CD4-positive, alpha-beta T cell treated with Interleukin-15 for 4 hours (primary cell): ENCODE measurements around the gene PRR7.
A peak's percentile ranks its signal among the peaks of the same experiment; 100 is the strongest.

Source experiments
- DNase-seq: peaks from one replicate; pipeline ENCODE4 v3.0.0-alpha.2; 2020; ENCODE audit warnings: low spot score

The PRR7 gene

DNA sequence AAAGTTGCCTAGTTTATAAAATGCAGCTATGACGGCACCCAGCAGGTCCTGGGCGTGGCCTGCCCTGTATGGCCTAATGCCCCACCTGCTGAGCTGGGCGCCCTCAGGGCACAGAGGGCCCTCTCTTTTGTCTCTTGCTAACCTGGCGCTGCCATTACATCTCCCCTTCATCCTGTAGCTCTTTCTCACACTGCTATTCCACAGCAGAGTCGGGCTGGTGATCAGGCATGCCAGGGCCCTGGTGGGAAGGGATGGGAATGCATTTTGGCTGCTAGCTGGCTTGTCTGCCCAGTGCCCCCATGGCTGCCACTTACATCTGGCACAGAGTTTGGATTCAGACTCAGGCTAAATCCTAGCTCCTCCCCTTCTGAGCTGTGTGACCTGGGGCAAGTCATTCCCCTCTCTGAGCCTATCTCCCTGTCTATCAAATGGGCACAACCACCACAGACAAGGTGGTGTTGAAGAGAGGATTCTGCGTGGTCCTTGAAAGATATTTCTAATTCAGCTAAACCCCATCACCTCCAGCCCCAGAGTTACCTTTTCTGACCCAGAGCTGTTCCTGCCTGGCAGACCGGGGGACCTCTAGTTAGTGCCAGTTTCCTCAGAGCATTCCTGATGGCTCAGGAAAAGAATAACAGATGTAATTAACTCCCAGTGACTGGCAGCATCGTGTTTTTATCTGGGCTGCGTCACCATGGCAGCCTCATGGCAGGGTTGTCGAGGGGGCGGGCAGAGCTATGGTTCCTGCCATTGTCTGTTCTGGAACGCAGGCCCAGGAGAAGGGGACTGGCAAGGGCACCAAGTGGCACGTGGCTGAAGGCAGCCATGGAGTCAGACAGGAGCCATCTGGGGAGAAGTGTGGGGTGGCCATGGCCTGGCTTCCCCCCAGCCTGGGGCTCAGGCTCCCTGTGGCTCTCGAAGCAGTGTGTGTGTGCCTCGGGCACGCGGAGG lies 6.3 kb downstream of the PRR7 start:
- no peak for DNase-seq

DNA sequence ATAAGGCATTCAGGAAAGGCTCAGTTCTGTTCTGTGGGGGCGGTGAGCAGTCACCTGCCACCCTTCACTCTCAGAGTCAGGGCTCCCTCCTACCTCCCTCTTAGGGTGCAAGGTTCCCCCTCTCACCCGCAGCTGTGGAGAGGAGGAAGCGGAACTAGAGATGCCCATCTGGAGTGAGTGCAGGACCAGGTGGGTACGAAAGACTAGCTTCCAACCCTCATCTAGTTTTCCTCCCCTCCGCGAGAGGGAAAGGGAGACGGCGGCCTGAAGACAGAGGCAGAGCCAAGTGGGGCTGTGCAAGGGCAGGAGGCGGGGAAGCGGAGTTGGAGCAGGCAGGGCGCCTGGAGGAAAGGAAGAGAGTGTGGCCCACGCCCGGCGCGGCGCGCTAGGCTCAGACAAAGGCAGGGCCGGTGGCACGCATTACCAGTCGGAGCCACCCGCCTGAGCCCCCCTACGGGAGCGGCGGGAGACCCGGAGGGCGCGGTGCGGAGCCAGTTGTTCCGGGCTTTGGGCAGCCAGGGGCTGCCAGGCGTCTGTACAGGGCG lies 7.3 kb downstream of the PRR7 start:
- no peak for DNase-seq

DNA sequence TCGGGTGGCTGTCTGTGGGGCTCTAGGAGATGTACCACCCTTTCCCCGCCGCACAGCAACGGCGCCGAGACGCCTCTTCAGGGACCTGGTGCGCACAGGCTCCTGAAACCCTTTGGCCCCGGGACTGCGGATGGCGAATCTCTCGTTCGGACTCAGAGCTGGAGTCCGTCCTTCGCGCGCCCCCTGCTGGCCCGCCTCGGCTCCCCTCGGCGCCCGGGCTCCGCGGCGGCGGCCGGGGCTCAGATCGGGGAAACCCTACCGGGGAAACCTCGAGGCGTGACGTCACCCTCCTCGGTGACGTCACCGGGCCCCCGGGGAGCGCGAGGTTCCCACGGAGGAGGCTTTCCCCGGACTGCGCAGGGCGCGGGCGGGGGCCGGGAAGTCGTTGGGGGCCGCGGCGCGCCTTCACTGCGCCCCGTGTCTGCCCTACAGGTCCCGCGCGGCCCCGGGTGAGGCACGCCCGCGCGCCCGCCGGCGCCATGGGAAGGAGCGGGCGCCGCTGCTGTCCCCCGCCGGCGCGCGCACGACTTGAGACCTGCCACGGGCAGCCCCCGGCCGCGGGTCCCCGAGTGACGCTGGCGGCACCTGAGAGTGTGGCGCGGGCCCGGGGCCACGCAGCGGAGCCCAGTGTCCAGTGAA lies 7.9 kb downstream of the PRR7 start:
- DNase-seq: peak; percentile 93

DNA sequence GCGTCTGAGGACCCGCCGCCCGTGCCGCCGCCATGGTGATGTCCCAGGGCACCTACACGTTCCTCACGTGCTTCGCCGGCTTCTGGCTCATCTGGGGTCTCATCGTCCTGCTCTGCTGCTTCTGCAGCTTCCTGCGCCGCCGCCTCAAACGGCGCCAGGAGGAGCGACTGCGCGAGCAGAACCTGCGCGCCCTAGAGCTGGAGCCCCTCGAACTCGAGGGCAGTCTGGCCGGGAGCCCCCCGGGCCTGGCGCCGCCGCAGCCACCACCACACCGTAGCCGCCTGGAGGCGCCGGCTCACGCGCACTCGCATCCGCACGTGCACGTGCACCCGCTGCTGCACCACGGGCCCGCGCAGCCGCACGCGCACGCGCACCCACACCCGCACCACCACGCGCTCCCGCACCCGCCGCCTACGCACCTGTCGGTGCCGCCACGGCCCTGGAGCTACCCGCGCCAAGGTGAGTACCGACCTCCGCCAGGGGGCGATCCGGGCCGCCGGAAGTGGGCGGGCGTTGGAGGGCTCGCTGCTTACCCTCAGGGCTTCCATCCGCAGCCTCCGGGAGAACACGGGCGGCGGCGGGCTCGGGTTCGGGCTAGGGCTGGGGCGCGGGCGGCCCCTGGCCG lies 8.5 kb downstream of the PRR7 start:
- DNase-seq: peak; percentile 90

DNA sequence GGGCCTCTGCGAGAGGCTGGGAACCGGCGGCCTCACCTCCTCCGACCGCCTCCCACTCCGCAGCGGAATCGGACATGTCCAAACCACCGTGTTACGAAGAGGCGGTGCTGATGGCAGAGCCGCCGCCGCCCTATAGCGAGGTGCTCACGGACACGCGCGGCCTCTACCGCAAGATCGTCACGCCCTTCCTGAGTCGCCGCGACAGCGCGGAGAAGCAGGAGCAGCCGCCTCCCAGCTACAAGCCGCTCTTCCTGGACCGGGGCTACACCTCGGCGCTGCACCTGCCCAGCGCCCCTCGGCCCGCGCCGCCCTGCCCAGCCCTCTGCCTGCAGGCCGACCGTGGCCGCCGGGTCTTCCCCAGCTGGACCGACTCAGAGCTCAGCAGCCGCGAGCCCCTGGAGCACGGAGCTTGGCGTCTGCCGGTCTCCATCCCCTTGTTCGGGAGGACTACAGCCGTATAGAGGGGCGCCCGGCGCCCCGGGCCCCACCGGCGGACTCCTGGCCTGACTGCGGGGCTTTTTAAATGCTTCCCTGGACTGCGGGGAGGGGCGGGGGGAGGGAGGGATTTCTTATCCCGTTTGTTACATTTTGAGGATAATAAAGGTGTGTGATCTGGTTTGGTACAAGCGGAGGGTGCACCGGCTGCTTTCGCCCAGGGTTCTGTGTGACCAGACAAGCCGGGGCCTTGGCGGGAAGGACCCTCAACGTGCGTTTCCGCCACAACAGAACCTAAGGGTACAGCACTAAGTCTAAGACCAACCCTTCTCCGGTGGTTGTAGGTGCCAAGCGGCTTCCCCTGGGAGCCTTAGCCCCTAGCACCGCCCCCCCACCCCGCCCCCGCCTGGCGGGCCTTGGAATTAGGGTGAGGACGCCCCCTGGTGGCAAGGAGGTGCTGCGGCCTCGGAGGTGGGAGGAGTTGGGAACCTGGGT lies 9.3 kb downstream of the PRR7 start:
- peak; percentile 93 for DNase-seq

DNA sequence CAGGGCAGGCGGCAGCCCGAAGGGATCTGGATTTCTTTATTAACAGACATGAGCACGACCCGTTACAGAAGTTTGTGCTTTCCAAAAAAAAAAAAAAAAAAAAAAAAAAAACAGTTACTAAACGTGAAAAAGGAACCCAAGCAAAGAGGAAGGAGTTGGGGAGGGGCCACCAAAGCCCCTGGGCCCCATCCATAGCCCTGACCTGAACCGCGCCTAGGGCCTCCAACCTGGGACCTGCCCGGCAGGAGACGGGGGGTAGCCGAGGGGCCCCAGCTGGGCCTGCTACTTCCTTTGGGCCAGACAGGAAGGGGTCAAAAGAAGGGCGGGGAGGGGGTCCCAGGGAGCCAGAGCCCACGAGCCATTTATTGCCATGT lies 10.0 kb downstream of the PRR7 start:
- DNase-seq: no peak

DNA sequence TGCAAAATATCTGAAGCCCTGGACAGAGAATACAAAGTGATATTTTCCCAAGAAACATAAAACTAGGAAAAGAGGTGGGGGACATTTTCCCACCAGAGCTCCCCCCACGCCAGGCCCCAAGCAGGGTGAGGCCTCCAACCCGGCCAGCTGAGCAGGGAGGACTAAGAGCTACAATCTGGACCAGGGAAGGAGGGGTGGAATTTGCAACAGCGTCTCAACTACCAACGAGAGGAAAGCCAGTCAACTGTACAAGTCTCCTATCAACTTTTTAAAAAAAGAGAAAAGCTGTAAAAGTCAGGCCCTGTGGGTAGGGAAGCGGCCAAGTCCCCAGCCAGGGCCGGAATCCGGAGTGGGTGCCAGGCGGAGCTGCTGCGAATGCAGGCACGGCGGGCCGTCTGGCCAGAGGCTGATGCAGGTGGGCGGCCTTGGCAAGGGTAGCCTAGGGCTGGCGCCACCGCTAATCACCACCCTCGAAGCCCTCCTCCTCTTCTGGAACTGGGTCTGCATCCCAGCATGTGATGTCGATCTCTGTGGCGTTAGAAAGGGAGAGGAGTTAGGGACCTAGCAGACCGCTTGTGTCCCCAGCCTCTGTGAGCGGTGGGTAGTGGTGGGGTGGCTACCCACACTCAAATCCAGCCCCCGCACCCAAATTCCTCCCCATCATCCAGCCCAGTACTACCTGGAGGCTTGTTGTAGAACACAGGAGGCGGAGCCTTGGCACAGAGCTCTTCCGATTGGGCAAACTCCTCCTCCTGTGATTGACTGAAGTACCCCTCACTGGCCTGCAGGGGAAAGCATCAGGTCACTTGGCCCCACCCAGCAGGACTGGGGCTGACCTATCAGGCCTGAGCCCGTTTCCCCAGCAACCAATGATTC lies 10.6 kb downstream of the PRR7 start:
- DNase-seq: peak; percentile 54

DNA sequence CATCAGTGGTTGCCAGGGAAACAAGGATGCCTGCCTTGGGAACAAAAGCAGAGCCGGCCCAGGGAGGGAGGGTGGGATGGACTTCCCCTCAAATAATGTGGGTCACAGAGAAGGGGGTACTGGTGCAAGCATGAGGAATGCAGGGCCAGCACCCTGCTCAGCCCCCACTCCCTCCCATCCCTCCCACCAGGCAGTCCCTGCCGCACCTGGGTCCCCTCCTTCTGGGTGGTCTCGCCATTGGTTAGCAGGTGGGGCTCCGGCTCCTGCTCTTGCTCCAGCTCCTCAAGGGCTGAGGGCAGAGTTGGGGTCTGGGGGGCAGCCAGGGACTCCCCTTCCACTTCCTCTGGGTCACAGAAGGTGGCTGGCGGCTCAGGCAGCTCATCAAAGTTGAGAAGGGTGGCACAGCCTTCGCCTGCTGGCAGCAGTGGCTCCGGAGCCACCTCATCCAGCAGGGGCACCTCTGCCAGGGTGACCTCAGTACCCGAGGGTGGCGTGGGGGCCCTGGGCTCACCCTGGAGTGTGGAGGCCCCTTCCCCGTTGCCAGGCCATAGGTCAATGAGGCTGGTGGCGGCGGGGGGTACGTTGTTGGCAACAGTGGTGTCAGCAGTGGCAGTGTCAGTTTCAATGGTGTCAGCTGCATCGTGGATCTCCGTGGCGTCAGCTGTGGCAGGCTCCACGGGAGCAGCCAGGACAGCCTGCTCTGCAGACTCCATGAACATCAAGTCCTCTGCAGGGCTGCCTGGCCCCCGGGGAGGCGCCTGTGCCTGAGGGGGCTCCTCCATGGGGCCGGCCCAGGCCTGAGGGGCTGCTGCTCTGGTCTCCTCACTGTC lies 11.5 kb downstream of the PRR7 start:
- DNase-seq: no peak

DNA sequence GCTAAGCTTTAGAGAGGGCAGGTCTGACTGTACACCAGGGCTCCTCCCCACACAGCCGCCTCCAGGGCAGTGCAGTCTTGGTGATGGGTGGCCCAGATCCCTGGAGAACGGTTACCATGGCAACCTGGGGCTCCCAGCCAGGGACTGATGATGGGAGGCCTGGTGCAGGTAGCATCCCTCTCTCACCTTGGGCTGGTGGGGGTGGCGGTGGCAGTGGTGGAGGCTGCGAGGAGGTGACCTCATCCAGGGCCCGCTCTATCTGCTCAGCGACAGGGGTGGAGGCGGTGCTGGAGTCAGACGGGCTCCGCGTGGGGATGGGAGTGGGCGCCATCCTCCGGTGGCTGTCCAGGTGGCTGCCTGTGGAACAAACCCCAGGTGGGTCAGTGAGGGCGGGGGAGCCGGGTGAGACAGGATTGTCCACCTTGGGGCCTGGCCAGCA lies 12.3 kb downstream of the PRR7 start:
- DNase-seq: no peak

DNA sequence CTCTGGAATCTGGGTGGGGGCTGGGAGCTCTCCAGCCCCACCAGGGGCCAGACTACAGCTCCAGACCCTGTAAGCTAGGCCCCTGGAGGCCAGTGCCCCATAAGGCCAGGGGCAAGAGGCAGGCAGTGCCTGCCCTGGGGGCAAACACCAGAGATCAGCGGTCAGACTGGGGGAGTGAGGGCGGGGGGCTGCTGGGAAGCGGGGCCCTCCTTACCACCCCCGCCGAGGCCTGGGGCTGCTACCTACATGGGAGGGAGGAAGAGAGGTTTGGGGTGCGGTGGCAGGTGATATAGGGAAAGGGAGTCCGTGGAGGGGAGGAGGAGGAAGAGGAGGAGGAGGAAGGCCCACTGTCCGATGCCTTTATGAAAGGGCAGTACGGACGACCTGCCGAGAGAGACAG lies 12.7 kb downstream of the PRR7 start:
- no peak for DNase-seq

DNA sequence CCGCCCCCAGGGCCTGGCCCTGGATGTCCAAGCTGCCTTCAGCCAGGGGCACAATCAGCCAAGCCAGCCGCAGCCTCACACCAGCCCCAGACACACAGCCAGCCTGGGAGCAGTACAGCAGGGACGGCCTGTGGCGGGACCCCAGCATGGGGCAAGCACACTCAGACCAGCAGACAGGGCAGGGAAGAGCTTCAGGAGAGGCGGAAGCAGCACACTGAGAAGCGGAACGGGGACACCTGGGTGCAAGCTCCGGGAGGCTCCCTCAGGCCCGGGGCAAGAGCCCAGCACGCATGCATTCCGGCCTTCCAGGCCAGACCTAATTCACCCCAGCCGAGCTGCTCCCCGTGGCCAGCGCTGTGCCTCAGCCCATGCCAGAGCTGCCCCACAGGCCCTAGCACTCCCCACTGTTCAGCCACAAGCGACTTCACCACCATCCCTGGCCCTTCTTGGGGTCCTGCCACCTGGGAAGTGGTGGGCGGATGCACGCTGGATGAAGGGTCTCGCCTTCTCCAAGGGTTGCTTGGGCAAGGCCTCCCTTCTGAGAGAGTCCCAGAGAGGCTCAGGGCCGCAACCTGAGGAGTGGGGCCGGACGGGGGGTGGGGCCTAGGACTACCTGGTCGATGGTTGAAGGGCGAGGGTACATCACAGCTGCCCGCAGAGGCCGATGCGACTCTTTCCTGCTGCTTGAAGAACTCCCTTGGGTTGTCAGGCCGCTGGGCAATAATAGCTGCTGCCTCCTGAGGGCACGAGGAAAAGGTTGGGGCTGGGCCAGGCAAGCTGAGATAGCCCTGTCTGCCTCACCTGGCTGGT lies 13.4 kb downstream of the PRR7 start:
- DNase-seq: no peak

DNA sequence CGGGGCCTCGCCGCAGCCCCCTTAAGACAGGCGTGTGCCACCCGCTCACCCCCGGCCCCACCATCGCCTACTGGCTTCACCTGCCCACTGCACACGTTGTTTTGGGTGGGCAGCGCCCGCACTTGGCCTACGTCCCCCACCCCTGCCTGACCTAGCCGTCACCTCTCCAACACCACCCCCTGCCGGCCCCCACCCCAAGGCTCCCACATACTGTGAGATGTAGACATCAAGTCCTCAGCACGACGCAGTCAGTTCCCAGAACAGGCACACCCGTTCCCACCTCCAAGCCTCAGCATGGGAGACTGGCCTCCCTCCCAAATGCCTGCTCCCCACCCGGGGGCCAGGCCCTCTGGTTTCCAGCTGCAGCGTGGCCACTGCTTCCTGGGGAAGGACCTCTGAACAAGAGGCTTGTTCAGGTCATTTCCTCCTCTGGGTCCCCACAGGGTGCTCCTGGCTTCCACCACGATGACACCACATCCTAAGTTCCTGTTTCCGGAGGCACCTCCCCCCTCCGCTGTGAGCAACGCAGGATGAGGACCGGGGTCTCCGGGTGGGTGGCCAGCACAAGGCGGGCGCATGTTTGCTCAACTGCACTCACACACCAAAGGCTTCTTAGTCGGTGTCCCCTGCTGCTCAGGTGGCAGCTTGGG lies 15.5 kb downstream of the PRR7 start:
- no peak for DNase-seq

DNA sequence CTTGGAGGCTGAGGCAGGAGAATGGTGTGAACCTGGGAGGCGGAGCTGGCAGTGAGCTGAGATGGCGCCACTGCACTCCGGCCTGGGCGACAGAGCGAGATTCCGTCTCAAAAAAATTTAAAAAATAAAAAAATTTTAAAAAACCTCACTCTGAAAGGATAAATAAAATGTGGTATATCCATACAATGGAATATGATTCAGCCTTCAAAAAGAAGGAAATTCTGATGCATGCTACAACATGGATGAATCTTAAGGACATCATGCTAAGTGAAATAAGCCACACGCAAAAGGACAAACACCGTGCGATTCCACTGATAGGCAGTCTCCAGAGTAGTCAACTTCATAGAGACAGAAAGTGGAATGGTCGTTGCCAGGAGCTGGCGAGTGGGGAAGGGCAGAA lies 18.4 kb downstream of the PRR7 start:
- DNase-seq: no peak

DNA sequence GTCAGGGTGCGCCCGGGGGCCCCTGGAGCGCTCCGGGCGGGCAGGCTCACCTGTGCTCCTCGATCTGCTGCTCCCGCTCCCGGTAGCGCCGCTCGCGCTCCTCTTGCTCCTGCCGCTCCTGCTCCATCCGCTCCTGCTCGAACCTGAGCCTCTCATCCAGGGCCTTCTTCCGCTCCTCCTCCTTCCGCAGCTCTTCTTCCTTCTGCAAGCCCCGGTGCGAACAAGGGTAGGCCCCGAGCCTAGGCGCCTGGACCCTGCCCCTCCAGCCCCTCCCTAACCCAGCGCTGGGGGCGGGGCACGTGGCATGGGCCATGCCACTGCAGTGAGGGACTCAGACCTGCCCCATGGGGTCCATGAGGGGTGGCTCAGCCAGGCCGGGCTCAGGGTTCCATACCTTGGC lies 20.2 kb downstream of the PRR7 start:
- no peak for DNase-seq

DNA sequence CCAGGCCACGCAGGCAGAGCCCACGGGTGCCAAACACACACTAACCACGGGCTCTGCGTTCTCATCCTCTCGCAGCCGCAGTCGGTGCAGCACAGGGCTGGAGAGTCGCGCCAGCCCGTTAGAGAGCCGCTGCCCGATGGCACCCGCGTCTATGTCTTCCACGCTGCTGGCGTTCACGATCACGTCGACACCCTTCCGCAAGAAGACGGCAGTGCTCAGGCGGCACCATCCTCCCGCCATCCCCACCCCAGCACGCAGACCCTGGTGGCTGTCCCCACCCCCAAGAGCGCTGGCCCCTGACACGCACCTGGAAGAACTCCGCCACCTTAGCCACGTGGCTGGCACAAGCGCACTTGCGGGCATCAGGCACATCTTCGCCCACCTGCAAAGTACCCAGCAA lies 20.8 kb downstream of the PRR7 start:
- no peak for DNase-seq

DNA sequence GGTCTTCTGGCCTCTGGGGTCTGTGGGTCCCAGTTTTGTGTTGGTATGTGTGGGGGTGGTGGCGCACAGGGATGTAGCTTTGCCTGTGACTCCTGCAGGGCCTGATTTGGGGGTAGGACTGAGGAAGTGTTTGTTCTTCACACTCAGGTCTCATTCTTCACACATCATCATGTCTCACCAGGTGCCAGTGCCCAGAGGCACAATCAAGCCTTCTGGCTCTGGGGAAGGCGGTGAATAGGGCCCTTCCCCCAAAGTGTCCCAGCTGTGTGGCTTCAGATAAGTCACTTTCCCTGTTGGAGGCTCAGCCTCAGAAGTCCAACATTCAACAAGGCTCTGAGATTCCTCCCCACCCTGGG lies 21.7 kb downstream of the PRR7 start:
- no peak for DNase-seq

DNA sequence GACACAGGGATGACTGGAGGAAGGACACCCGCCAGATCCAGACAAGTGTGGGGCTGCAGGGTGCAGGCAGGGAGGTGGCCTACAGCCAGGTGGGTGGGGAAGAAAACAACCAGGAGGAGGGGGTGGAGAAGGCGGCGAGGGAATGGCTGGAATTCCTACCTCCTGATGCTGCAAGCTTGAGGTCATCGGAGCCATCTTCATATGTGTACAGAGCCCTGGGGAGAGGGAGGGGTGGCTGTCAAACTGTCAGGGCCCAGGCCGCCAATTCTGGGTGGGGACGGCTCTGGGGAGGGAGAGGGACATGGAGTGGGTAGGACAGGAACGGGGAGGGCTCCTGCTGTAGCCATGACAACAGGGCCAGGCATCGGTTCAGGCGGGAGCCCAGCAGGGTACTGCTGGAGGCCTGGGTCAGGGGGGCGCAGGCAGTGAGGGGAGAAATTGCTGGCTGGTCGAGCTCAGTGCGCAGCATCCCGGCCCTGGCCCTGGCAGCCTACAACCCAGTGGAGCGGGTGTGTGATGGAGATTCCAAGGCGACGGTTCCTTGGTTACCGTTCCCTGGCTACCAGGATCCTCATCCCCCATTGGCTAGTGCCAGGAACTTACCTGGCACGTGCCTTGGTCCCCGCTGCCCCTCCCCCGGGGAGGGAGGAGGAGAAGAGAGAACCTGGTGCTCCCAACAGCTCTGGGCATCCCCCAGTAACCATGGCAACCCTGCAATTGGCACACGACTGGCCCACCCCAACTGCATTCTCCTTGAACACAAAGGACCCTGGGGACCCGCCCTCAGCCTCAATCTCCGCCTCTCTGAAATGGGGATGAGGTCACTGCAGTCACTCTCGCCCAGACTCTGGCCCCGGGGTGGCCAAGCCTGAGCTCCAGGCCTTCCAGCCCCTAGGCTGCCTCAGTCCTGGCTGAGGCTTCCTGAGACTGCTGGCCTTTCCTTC lies 22.3 kb downstream of the PRR7 start:
- DNase-seq: no peak
